ENCODE measurements around the gene LETM1.

DNA sequence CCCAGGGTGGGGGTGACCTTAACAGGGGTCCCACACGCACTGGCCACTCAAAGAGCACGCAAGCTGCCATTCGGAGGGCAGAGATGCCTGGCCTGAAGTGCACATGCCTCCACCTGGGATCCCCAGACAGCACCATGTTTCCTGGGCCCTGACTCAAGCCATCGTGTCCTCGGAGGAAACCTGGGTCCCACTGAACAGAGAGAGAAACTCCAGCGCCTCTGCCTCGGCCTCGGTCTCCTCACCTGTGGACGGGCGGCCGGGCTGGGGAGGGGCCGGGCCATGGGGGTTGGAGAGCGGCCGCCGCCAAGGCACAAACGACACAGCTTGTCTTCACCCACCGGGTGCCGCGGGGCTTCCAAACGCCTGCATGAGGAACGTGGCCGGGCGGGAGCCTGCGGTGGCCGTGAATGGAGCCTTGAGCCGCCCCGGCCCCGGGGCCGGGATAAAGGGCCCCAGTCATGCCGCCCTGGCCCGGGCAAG lies 92.8 kb downstream of the LETM1 start:
- TF ChIP-seq, protein P1, sequence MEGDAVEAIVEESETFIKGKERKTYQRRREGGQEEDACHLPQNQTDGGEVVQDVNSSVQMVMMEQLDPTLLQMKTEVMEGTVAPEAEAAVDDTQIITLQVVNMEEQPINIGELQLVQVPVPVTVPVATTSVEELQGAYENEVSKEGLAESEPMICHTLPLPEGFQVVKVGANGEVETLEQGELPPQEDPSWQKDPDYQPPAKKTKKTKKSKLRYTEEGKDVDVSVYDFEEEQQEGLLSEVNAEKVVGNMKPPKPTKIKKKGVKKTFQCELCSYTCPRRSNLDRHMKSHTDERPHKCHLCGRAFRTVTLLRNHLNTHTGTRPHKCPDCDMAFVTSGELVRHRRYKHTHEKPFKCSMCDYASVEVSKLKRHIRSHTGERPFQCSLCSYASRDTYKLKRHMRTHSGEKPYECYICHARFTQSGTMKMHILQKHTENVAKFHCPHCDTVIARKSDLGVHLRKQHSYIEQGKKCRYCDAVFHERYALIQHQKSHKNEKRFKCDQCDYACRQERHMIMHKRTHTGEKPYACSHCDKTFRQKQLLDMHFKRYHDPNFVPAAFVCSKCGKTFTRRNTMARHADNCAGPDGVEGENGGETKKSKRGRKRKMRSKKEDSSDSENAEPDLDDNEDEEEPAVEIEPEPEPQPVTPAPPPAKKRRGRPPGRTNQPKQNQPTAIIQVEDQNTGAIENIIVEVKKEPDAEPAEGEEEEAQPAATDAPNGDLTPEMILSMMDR (IDR thresholded peaks at IDR 0.05), result no peak
- TF ChIP-seq POLR2A (IDR thresholded peaks at IDR 0.05), result no peak
